Skin epidermis (tissue), 12 donors: ENCODE results near the gene NCKAP5.

Experiments used
- H3K27ac ChIP-seq, 21 experiments: fragments of 200-600 bp; sonication (generic) in 11 of 21; one replicate each; pipeline ENCODE4 v1.5.0; 2020; ENCODE audit warnings: mild to moderate bottlenecking in 3 of 21, inconsistent platforms in 2 of 21, moderate library complexity in 2 of 21
- H3K4me3 ChIP-seq, 7 experiments: fragments of 200-600 bp; sonication (generic) in 2 of 7; one replicate each; pipeline ENCODE4 v1.5.0; 2020; ENCODE audit warnings: inconsistent platforms in 2 of 7, mild to moderate bottlenecking in 2 of 7, moderate library complexity in 1 of 7

NCKAP5 gene

GRCh38 chr2:133107058-133107815 lies 461.0 kb downstream of the NCKAP5 start:
- no peak overlapping the region for H3K27ac ChIP-seq
- no peak overlapping the region for H3K4me3 ChIP-seq

GRCh38 chr2:133104871-133105270 lies 463.4 kb downstream of the NCKAP5 start:
- no peak overlapping the region for H3K27ac ChIP-seq
- H3K4me3 ChIP-seq: no peak overlapping the region

GRCh38 chr2:133098787-133099186 lies 469.5 kb downstream of the NCKAP5 start:
- no peak overlapping the region for H3K4me3 ChIP-seq

GRCh38 chr2:133097666-133098065 lies 470.6 kb downstream of the NCKAP5 start:
- no peak overlapping the region for H3K4me3 ChIP-seq

More at GRCh38 chr2:133098787-133099186, 469.5 kb downstream of the NCKAP5 start:
- H3K27ac ChIP-seq: no peak overlapping the region

GRCh38 chr2:133092571-133092970 lies 475.7 kb downstream of the NCKAP5 start:
- Histone ChIP-seq H3K4me3 (no peak overlapping the region), H3K27ac (no peak overlapping the region)

More at GRCh38 chr2:133097666-133098065, 470.6 kb downstream of the NCKAP5 start:
- no peak overlapping the region for H3K27ac ChIP-seq

DNA sequence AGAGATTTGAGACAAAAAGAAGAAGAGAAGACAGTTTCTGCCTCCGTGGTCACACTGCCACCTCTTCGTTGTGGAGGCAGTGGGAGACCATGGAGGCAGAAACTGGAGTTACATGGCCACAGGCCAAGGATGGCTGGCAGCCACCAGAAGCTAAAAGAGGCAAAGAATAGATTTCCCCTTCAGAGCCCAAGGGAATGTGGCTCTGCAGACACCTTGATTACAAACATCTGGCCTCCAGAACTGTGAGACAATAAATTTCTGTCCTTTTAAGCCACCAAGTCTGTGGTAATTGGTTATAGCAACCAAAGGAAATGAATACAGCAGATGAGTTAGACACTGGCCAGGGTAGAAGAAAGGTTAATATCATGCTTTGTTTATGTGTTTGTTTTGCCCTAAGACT lies 477.9 kb downstream of the NCKAP5 start:
- no peak overlapping the region for H3K4me3 ChIP-seq
- no peak overlapping the region for H3K27ac ChIP-seq

DNA sequence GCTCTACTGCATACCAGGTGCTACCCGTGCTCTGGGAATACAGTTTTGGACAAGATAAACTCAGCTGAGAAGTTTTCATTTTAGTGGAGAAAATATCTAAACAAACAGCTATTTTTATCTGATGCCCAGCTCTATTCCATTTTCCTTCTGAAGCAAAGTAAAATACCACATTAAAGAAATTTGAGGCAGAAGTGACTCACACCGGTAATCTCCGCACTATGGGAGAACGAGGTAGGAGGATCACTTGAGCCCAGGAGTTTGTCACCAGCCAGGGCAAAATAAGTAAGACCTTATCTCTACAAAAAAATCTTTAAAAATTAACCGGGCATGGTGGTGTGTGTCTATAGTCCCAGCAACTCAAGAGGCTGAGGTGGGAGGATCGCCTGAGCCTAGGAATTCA lies 482.1 kb downstream of the NCKAP5 start:
- no peak overlapping the region for H3K27ac ChIP-seq
- H3K4me3 ChIP-seq: no peak overlapping the region

DNA sequence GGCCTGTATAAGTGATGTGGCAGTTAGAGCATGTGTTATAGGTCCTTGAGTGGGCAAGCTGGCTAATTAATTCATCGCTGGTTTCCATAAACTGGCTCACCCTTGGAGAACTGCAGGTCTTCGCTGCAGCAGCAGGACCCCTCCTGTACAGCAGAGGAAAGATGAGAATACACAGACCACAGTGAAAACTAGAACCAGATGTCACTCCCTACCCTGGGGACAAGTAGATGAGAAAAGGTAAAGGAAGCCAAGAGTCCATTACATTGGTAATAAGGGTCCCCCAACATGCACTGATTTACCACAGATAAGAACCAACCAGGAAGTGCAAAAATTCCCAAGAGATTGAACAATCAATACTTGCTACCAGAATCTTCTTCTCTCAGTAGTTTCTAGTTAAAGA lies 482.6 kb downstream of the NCKAP5 start:
- Histone ChIP-seq H3K4me3 (no peak overlapping the region), H3K27ac (no peak overlapping the region)

DNA sequence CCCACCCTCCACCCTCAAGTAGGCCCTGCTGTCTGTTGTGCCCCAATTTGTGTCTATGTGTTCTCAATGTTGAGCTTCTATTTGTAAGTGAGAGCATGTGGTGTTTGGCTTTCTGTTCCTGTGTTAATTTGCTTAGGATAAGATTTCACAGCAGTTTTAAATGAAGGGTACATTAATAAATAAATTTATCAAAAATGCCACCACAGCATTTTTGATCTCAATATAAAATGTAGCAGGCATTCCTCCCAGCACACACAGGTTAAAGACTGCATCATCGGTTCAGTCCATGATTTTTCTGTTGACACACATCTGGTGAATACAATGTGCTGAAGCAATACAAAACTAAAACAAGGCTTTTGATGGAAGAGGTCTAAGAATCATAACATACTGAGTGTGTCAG lies 486.2 kb downstream of the NCKAP5 start:
- no peak overlapping the region for H3K27ac ChIP-seq
- H3K4me3 ChIP-seq: no peak overlapping the region

GRCh38 chr2:133080822-133081221 lies 487.4 kb downstream of the NCKAP5 start:
- no peak overlapping the region for H3K27ac ChIP-seq
- no peak overlapping the region for H3K4me3 ChIP-seq

DNA sequence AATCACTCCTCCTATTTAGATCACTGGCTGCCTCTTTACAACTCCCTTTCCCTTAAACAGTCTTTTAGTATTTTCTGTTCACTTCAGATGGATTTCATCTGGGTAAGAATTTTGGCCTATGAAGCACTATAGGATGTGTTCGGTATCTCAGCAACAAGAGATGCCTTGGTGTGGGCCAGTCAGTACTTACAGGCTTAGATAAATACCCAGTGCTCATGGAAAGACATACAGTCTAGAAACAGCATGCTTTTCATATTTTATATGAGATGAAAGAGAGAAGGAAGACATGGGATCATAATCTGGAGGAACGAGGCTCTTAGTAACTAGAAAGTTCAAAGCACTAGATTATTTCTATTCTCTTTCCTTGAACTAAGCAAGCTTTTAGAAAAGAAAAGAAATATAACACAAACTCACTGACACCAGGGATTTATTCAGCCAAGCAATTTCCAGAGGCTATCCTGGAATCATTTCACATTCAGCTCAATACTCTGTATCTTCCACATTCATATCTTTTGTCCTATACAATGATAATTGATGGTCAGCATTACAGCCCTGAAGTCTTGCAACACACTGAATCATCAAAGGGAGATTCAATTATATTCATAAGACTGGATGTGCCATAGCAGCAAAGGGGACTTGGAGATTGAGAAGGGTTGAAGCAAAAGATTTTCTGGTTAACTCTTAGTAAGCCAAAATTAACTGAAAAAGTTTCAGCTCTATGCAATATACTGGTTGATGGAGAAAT lies 489.4 kb downstream of the NCKAP5 start:
- no peak overlapping the region for H3K27ac ChIP-seq
- no peak overlapping the region for H3K4me3 ChIP-seq

DNA sequence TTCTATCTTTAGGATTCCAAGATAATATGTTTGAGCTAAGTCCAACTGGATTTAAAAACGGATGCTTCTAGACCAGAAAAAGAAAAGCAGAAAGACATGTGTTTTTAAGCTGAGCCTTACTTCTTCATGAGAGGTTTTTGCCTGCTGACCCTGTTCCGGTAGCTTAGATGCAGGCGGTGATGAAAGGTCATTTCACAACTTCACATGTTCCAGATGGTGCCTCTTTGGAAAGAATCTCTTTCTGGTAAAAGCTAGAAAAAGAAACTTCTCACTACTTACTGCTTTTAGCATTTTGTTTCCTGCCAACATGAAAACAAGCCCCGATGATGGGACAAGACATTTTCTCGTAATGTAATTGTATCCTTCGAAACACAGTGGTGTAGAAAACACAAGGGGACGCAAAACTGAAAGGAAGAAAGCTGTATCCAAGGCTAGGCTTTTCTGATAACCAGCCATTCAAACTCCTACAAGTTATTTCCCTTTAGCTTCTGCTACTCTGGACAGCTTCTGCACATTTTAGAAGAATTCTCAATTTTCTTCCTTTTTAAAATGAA lies 490.9 kb downstream of the NCKAP5 start:
- no peak overlapping the region for H3K27ac ChIP-seq
- no peak overlapping the region for H3K4me3 ChIP-seq

- Histone ChIP-seq H3K27ac (no peak overlapping the region), H3K4me3 (no peak overlapping the region)
Observed at GRCh38 chr2:133072837-133073694, 495.2 kb downstream of the NCKAP5 start.

DNA sequence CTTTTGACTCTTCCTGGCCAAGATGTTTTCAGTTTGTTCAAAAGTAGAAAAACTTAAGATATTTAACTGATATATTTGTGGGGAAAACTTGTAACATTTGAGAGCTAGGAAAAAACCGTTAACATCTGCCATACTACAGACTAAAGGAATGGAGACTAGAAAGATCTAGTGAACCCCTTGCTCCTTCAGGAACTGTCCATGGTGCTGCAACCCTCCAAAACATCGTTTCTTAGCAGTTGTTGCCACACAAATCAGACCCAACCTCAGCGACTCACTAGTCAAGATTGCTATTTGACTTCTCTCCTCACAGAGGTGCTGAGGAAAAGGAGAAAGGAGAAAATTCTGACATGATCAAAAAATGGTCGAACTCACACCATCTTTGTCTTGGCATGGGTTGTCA lies 504.5 kb downstream of the NCKAP5 start:
- H3K4me3 ChIP-seq: no peak overlapping the region
- H3K27ac ChIP-seq: no peak overlapping the region

DNA sequence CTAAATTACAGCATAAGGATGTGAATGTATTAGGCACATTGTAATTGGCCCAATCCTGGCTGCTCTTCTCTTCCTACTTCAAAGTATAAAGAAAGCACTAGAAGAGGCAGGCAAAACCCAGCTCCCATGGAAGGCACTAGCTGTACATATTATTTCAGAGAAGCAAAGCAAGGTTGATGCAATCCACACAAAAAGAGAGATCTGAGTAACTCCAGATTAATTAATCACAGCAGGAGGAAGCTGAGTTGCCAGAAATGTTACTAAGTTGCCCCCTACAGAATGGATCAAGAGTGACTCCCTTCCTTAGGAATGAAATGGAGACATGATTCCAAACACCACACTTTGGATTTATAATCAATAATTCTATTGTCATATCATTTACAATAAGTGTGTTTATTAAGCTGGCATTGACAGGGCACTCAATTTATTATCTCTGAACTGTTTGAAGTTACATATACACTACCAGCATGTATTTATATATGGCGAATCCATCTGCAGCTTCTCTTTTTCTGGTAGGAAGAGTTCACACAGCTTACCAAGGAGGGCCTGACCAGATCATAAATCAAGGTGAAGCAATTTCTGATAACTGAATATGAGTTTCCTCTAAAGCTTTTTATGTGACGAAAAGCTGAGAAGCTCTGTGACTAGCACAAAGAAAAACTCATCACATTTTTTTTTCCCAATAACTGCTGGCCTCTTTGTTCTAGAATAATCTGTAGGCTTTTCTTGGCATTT lies 505.2 kb downstream of the NCKAP5 start:
- no peak overlapping the region for H3K27ac ChIP-seq
- no peak overlapping the region for H3K4me3 ChIP-seq

DNA sequence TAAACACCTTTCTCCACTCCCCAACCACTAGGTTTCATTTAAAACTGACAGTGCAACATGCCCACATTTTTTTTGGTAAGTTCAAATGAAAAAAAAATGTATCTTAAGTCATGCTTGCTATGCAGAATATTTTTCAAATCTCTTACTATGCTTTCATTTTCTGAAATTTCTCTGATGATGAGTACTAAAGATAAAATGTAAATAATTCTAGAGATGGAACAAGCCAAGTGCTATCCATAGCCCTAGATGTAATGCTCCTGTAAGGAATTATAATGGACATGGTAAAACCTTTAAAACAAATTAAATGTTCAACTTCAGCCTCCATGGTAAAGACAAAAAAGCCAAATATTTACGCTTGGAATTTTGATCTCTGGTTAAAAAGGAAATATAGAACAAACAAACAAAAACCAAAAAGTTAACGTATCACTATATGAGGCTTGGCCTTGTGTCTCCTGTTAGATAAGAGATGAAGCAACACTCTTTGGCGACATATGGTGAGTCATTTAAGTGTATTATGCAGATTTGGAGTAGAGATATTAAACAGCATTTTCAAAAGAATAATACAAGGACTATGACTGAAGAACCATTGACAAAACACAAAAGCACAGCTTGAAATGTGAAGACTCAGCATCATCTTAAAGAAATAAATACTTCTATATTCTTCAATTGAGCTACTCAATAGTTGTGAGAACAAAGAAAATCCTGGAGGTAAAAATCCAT lies 506.2 kb downstream of the NCKAP5 start:
- Histone ChIP-seq H3K27ac (no peak overlapping the region), H3K4me3 (no peak overlapping the region)

- H3K27ac ChIP-seq: no peak overlapping the region
- H3K4me3 ChIP-seq: no peak overlapping the region
Observed at GRCh38 chr2:133054297-133054696, 514.0 kb downstream of the NCKAP5 start.

- no peak overlapping the region for H3K27ac ChIP-seq
- no peak overlapping the region for H3K4me3 ChIP-seq
Observed at GRCh38 chr2:133053541-133053940, 514.7 kb downstream of the NCKAP5 start.

- H3K4me3 ChIP-seq: no peak overlapping the region
- no peak overlapping the region for H3K27ac ChIP-seq
Observed at GRCh38 chr2:133045787-133046186, 522.5 kb downstream of the NCKAP5 start.
